ENCODE results near the gene ALDH5A1.

ALDH5A1 gene

DNA sequence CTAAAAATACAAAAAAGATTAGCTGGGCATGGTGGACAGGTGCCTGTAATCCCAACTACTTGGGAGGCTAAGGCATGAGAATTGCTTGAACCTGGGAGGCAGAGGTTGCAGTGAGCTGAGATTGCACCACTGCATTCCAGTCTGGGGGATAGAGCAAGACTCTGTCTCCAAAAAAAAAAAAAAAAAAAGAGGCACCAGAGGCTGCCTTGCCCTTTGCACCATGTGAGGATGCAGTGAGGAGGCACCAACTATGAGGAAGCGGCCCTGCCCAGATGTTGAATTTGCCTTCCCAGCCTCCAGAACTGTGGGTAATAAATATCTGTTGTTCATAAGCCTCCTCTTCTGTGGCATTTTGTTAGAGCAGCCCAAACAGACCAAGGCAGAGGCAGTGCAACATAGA, 54.4 kb downstream of the ALDH5A1 start:
- TF ChIP-seq SIN3A (IDR thresholded peaks at IDR 0.05; ENCODE audit: borderline replicate concordance, insufficient read depth, low read length): no peak
- TF ChIP-seq POLR2AphosphoS5 (IDR thresholded peaks at IDR 0.05; ENCODE audit: low read depth, low read length): no peak
- no peak for TF ChIP-seq TAF1 (IDR thresholded peaks at IDR 0.05; ENCODE audit: borderline replicate concordance, insufficient read depth, low read length)
- TF ChIP-seq, protein P1, sequence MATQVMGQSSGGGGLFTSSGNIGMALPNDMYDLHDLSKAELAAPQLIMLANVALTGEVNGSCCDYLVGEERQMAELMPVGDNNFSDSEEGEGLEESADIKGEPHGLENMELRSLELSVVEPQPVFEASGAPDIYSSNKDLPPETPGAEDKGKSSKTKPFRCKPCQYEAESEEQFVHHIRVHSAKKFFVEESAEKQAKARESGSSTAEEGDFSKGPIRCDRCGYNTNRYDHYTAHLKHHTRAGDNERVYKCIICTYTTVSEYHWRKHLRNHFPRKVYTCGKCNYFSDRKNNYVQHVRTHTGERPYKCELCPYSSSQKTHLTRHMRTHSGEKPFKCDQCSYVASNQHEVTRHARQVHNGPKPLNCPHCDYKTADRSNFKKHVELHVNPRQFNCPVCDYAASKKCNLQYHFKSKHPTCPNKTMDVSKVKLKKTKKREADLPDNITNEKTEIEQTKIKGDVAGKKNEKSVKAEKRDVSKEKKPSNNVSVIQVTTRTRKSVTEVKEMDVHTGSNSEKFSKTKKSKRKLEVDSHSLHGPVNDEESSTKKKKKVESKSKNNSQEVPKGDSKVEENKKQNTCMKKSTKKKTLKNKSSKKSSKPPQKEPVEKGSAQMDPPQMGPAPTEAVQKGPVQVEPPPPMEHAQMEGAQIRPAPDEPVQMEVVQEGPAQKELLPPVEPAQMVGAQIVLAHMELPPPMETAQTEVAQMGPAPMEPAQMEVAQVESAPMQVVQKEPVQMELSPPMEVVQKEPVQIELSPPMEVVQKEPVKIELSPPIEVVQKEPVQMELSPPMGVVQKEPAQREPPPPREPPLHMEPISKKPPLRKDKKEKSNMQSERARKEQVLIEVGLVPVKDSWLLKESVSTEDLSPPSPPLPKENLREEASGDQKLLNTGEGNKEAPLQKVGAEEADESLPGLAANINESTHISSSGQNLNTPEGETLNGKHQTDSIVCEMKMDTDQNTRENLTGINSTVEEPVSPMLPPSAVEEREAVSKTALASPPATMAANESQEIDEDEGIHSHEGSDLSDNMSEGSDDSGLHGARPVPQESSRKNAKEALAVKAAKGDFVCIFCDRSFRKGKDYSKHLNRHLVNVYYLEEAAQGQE (IDR thresholded peaks at IDR 0.05; ENCODE audit: insufficient read depth in 1 of 2, low read depth in 2 of 2, low read length in 2 of 2): no peak
- no peak for TF ChIP-seq FOXP2 (optimal IDR thresholded peaks at IDR 0.05; ENCODE audit: borderline replicate concordance, extremely low read depth, extremely low read length, insufficient read depth)

DNA sequence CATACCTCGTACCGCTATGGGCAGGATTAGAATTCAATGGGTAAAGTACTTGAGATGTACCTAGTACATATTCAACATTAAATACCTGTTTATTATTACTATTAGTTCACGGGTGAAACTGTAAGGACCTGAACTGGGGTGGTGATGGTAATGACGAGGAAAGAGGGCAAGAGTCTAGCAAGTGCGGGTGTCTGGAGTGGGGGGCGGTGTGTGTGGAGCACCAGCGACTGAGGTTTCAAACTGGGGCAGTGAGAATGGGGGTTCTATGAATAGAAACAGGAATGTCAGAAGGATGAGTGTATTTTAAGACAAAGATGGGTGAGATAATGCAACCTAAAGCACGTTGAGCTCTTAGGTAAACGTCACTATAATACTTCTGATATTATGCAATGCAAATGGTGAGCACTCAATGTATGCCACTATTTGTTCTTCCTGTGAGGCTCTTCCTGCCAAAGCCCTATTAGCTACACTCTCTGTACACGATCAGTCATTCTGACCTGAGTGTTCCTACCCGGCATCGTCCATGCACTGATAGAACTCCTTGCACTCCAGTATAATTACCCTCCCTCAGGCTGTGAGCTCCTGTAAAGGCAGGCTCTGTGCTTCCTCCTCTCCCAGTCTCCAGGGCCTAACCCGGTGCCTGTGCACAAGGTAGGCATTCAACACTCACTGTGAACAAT, 55.0 kb downstream of the ALDH5A1 start:
- TF ChIP-seq POLR2AphosphoS5 (IDR thresholded peaks at IDR 0.05; ENCODE audit: low read depth, low read length): no peak
- TF ChIP-seq, protein P1 (IDR thresholded peaks at IDR 0.05; ENCODE audit: insufficient read depth in 1 of 2, low read depth in 2 of 2, low read length in 2 of 2): no peak
- TF ChIP-seq FOXP2 (optimal IDR thresholded peaks at IDR 0.05; ENCODE audit: borderline replicate concordance, extremely low read depth, extremely low read length, insufficient read depth): no peak
- no peak for TF ChIP-seq SIN3A (IDR thresholded peaks at IDR 0.05; ENCODE audit: borderline replicate concordance, insufficient read depth, low read length)
- TF ChIP-seq TAF1 (IDR thresholded peaks at IDR 0.05; ENCODE audit: borderline replicate concordance, insufficient read depth, low read length): no peak

DNA sequence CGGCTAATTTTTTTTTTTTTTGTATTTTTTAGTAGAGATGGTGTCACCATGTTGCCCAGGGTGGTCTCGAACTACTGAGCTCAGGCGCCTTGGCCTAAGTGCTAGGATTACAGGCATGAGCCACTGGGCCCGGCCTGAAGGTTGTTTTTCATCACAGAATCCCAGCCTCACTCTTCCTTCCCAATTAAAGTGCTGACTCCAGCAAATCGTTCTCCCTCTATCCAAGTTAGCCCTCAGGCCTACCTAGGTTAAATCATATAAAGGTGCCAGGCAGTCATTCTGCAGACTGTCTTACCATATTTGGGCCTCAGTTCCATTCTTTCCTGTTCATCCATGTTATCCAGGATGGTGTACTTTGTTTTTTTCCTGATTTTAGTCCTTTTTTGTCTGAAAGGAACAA, 56.4 kb downstream of the ALDH5A1 start:
- TF ChIP-seq, protein P1 (IDR thresholded peaks at IDR 0.05; ENCODE audit: insufficient read depth in 1 of 2, low read depth in 2 of 2, low read length in 2 of 2): no peak
- TF ChIP-seq TAF1 (IDR thresholded peaks at IDR 0.05; ENCODE audit: borderline replicate concordance, insufficient read depth, low read length): no peak
- TF ChIP-seq FOXP2 (optimal IDR thresholded peaks at IDR 0.05; ENCODE audit: borderline replicate concordance, extremely low read depth, extremely low read length, insufficient read depth): no peak
- TF ChIP-seq SIN3A (IDR thresholded peaks at IDR 0.05; ENCODE audit: borderline replicate concordance, insufficient read depth, low read length): no peak
- no peak for TF ChIP-seq POLR2AphosphoS5 (IDR thresholded peaks at IDR 0.05; ENCODE audit: low read depth, low read length)

DNA sequence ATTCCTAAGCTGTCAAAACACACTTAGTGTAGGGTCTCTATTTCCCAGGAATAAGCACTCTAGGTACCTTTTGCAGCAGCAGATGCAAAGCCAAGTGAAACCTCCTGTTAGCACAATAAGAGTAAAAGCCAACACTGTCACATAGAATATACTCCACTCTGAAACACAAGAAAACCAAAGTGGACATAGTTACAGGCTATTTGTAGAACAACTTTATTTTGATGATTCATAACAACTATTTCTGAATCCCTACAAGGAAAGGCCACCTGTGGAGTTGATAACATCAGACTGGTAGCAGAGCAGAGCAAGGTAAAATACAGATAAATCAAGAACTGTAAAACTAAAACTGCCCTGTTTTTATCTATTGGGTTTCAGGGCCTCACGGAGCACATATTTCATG, 59.7 kb downstream of the ALDH5A1 start:
- TF ChIP-seq FOXP2 (optimal IDR thresholded peaks at IDR 0.05; ENCODE audit: borderline replicate concordance, extremely low read depth, extremely low read length, insufficient read depth) (no peak), SIN3A (IDR thresholded peaks at IDR 0.05; ENCODE audit: borderline replicate concordance, insufficient read depth, low read length) (no peak), POLR2AphosphoS5 (IDR thresholded peaks at IDR 0.05; ENCODE audit: low read depth, low read length) (no peak), TAF1 (IDR thresholded peaks at IDR 0.05; ENCODE audit: borderline replicate concordance, insufficient read depth, low read length) (no peak)
- TF ChIP-seq, protein P1 (IDR thresholded peaks at IDR 0.05; ENCODE audit: insufficient read depth in 1 of 2, low read depth in 2 of 2, low read length in 2 of 2): no peak

Data from PFSK-1 (cell line).